CD4-positive, alpha-beta T cell treated with Interleukin-15 for 1 hour (primary cell): Measurements from ENCODE around the gene NR3C2.

ENCODE experiments used
- DNase-seq: peaks from one replicate; pipeline ENCODE4 v3.0.0-alpha.2; 2020

The NR3C2 gene

GRCh38 chr4:148434075-148434773 is 8.0 kb downstream of the NR3C2 start:
- DNase-seq: no peak

- no peak for DNase-seq
Observed at GRCh38 chr4:148431401-148431800, 10.8 kb downstream of the NR3C2 start.

GRCh38 chr4:148430854-148431253 is 11.4 kb downstream of the NR3C2 start:
- DNase-seq: no peak

- no peak for DNase-seq
Observed at GRCh38 chr4:148429206-148429605, 13.0 kb downstream of the NR3C2 start.

DNA sequence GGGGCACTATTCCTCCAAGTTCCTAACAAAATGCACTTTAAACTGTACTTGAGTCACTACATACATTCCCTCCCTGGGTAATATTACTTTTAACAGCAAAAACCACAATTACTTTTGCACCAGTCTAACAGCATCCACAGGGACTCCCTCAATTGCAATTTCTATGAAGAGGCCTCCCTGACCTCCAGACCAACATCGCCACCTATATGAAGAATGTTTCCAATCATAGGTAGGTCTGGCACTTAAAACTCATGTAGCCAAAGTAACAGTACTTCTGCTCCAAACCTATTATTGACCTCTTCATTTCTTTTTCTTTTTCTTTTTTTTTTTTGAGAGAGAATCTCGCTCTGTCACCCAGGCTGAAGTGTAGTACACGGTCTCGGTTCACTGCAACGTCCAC is 15.6 kb downstream of the NR3C2 start:
- DNase-seq: no peak

- DNase-seq: no peak
Observed at GRCh38 chr4:148425327-148426110, 16.7 kb downstream of the NR3C2 start.

DNA sequence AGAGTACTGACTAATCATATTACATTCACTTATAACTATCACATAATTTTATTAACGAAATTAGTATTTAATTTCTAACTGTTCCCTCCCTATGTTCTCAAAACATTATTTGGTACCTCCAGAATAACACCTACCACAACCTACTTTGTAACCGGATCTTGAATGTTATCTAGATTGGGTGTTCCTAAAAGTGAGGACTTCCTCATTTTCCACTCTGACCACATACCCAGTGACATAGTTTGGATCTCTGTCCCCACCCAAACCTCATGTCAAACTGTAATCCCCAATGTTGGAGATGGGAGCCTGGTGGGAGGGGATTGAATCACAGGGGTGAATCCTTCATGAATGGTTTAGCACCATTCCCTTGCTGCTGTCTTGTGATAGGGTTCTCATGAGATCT is 21.8 kb downstream of the NR3C2 start:
- DNase-seq: no peak

DNA sequence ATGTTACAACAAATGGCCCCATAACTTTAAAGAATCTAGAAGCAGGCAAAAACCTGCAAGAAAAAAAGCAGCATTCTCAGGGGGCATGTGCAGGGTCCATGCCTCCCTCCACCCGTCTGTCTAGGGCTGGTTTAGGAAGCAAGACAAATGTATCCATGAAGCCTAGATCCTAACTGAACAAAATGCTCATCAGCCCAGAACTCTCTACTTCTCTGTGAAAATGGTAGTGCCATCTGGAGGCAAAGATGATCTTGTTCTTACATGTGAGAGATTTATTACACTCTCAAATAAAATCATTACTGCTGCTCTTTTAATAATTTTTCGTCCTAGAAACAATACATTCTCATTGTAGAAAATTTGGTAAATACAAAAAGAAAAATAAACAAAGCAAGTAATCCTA is 26.7 kb downstream of the NR3C2 start:
- DNase-seq: no peak

- DNase-seq: no peak
Observed at GRCh38 chr4:148412460-148412994, 29.7 kb downstream of the NR3C2 start.

DNA sequence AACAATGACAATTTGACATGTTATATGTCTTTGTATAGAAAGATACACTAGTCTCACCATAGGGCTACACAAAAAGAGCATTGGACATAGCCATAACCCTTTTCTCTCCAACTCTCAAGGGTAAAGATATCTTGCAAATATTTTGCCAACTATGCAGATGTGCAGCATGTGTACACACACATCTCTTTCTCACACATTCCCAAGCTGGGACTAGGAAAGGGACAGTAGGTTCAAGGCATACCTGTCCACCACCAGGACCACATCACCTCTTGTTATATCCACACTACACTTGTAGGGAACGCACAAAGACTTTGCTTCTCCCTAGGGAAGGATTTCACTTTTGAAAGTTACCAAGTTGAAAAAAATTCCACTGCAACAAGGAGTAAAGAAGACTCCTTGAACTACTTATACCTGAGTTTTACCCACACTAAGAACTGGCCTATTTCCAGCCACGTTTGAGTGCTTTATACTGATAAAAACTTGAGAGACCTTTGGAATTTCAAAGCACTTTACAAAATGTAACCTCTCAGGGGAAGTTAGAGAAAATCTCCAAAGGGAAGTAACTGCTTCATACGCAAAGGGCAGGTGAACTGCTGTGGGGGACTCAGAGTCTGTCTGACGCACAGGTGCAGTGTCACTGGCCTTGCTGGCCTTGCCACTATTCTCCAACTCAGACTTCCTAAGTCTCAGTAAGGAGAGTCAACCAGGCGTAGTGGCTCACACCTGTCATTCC is 36.9 kb downstream of the NR3C2 start:
- no peak for DNase-seq

- no peak for DNase-seq
Observed at GRCh38 chr4:148398988-148399387, 43.2 kb downstream of the NR3C2 start.

DNA sequence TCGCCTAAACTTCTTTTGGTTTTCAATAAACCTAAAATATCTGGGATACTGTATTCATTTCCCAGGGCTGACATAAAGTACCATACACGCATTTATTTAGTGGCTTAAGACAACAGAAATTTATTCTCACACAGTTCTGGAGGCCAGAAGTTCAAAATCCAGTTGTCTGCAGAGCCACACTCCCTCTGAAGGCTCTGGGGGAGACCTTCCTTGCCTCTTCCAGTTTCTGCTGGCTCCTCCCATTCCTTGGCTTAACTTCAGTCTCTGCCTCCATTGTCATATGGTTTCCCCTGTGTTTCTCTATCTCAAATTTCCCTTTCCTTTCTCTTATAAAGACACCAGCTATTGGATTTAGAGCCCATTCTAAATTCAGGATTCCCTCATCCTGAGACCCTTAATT is 44.4 kb downstream of the NR3C2 start:
- DNase-seq: no peak

DNA sequence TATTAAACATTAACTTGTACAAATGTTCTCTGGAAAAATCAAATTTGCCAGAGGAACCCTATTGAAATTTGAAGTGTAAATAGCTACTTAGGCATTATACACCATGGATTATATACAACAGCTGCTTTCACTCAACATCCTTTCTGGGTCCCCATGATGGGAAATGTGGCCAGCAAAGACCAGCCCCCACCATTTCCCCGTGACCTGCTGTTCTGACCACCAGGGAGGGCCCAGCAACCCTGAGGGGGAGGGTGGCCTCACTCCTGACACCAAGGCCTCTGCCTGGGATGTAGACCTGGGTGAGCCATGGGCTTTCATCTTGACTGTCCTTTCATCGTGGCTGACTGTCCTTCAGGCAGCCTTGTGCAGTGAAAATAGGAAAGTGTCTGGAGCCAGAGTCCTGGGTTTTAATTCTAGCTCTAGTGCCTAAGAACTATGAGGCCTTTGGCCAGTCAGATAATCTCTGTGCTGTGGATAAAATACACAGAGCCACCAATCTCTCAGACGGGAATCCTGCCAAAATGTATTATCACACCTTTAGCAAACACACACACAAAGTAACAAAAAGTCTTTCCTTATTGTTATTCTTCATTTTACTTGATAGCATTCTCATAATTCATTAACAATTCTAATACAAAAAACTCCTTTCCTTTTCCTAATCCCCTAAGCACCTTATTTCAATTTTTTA is 45.1 kb downstream of the NR3C2 start:
- no peak for DNase-seq

- DNase-seq: no peak
Observed at GRCh38 chr4:148395771-148396170, 46.4 kb downstream of the NR3C2 start.

- no peak for DNase-seq
Observed at GRCh38 chr4:148391056-148391455, 51.2 kb downstream of the NR3C2 start.

DNA sequence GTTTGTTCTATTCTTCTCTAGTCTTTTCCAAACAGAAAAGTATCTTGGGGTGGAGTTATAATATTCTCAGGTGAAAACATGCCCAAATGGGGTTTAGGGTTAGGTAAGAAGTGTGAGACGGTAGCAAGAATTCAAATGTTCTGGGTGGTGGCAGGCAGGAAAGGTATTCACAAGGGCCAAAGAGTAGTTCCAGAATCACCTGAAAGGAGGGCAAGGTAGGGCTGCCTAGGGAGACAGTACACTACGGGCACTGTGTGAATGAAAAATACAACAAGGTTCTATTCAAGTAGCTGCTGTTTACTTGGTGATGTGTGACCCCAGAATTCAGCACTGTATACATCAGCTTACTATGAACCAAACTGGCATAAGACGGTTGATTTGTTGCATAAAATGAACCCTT is 51.9 kb downstream of the NR3C2 start:
- DNase-seq: no peak

DNA sequence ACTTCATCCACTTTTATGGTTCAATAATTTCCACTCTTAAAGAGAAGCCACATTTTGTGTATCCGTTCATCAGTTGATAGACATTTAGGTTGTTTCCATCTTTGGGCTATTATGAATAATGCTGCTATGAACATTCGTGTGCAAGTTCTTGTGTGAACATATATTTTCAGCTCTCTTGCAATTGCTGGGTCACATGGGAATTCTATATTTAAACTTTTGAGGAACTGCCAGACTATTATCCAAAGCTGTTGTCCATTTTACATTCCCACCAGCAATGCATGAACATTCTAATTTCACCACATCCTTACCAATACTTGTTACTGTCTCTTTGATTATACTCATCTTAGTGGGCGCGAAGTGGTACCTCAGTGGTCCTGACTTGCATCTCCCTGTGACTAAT is 61.9 kb downstream of the NR3C2 start:
- DNase-seq: no peak

GRCh38 chr4:148376151-148376550 is 66.1 kb downstream of the NR3C2 start:
- DNase-seq: peak; percentile 36

- DNase-seq: no peak
Observed at GRCh38 chr4:148375584-148375983, 66.6 kb downstream of the NR3C2 start.

GRCh38 chr4:148373093-148373492 is 69.1 kb downstream of the NR3C2 start:
- DNase-seq: no peak

DNA sequence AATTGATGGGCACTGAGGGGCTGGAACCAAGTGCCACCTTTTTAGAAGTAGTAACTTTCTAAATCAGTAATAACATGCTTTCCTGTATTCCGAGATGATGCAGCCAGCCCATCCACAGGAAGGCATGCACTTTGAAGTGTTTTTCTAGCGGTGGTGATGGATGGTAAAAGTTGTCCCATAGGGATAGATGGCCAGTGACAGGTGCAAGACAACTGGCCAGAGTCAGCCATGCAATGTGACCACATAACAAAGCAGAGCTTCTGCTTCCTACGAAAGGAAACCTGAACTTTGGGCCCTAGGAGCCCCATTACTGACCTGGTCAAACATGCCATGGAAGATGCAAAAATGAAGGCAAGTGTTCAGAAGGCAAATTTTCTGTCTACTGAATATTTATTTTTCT is 72.3 kb downstream of the NR3C2 start:
- DNase-seq: no peak

DNA sequence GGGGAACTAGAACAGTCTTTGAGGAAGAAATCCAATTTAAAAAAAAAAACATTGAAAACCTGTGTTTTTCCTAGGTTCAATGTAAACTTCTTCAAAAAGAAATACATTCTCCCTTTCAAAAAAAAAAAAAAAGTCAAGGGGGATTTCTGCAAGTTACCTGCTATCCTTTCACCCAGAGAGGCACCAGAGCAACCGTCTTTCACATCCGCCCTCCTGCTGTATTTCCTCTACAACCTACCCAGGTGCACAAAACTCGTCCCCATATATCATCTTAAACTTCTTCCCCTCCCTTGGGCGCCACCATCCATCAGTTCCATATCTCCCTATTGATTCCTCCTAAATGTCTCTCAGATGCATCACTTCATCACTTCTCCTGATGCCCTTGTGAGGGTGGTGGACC is 74.5 kb downstream of the NR3C2 start:
- DNase-seq: no peak

DNA sequence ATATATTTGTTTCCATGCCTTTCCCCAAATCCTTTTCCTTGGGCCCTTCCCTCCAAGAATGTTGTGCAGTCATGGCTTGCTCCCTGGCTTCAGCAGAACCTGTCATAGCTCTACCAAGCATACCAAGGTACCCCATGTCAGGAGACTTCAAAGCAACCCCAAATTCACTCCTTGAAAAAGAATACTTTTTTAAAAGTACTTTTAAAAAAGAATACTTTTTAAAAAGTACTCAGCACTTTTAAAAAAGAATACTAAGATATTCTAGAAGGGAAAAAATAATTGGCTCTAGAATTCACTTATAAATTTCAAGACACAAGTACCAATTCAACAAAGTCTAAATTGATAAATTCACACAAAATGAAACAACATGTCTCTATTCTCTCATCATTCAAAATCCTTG is 76.0 kb downstream of the NR3C2 start:
- no peak for DNase-seq
